Inflammatory macrophage (primary cell): ENCODE data around the gene STAT3.
"Not testable (repeated sequence)": the region's sequence is repeated elsewhere in the genome, so short reads cannot be mapped to it uniquely, and the experiment has no call there.

ENCODE experiments used
- DNase-seq, 2 donors: peaks; one replicate each; pipeline ENCODE4 v3.0.0-alpha.2; 2020 to 2022

The STAT3 gene

GRCh38 chr17:42408061-42408460 is 19.8 kb upstream of the STAT3 start:
- no peak for DNase-seq

- DNase-seq = peak in 1 of 2 donors; percentile 18
Measured at GRCh38 chr17:42407289-42407836, 19.1 kb upstream of the STAT3 start.

- peak; percentile 25 to 43 for DNase-seq
Measured at GRCh38 chr17:42406615-42407288, 18.5 kb upstream of the STAT3 start.

GRCh38 chr17:42405963-42406495 is 17.8 kb upstream of the STAT3 start:
- DNase-seq = peak; percentile 69 to 75

GRCh38 chr17:42405076-42405475 is 16.8 kb upstream of the STAT3 start:
- DNase-seq = no peak

GRCh38 chr17:42404326-42405055 is 16.2 kb upstream of the STAT3 start:
- peak in 1 of 2 donors; percentile 15 for DNase-seq

- no peak for DNase-seq
Measured at GRCh38 chr17:42403150-42403549, 14.9 kb upstream of the STAT3 start.

- DNase-seq = no peak
Measured at GRCh38 chr17:42402117-42402516, 13.9 kb upstream of the STAT3 start.

GRCh38 chr17:42400844-42401375 is 12.7 kb upstream of the STAT3 start:
- DNase-seq = not testable (repeated sequence)

- DNase-seq = no peak
Measured at GRCh38 chr17:42399948-42400843, 12.0 kb upstream of the STAT3 start.

- no peak for DNase-seq
Measured at GRCh38 chr17:42399121-42399520, 10.9 kb upstream of the STAT3 start.

- not testable (repeated sequence) for DNase-seq
Measured at GRCh38 chr17:42395601-42396000, 7.4 kb upstream of the STAT3 start.

GRCh38 chr17:42394838-42395237 is 6.6 kb upstream of the STAT3 start:
- no peak for DNase-seq

- DNase-seq = no peak
Measured at GRCh38 chr17:42392692-42393415, 4.6 kb upstream of the STAT3 start.

GRCh38 chr17:42391439-42391838 is 3.2 kb upstream of the STAT3 start:
- not testable (repeated sequence) for DNase-seq

- no peak for DNase-seq
Measured at GRCh38 chr17:42389899-42390298, 1.7 kb upstream of the STAT3 start.

- DNase-seq = no peak
Measured at GRCh38 chr17:42389135-42389417, 834 bp upstream of the STAT3 start.

- peak; percentile 44 to 50 for DNase-seq
Measured at GRCh38 chr17:42387661-42388380, 421 bp downstream of the STAT3 start.

- DNase-seq = peak; percentile 82 to 85
Measured at GRCh38 chr17:42386777-42387657, 1.2 kb downstream of the STAT3 start.

GRCh38 chr17:42381898-42382297 is 6.3 kb downstream of the STAT3 start:
- no peak for DNase-seq
